Prostate gland (tissue), 2 donors: ENCODE measurements around the gene STAB1.

Experiments
- CTCF ChIP-seq, 4 experiments: fragments of 200-600 bp in 2 of 4; fragments of 450-650 bp in 2 of 4; sonication (generic) in 2 of 4; IDR thresholded peaks; 1 replicate in 3 of 4; 2 replicates in 1 of 4; pipeline ENCODE4 v1.5.1; 2016 to 2019; ENCODE audit warnings: antibody characterized with exemption in 4 of 4, mild to moderate bottlenecking in 2 of 4, moderate library complexity in 2 of 4
- POLR2A ChIP-seq: fragments of 450-650 bp; IDR thresholded peaks from one replicate; pipeline ENCODE4 v1.6.1; 2016; ENCODE audit warnings: antibody characterized with exemption, mild to moderate bottlenecking
- POLR2AphosphoS5 ChIP-seq: sonication (generic); formaldehyde crosslinking; IDR thresholded peaks from one replicate; pipeline ENCODE4 v1.6.1; 2017; ENCODE audit warnings: antibody characterized with exemption

- TF ChIP-seq POLR2A (no peak), CTCF (IDR thresholded peaks at IDR 0.05) (no peak), POLR2AphosphoS5 (peak; percentile 26)
Measured at GRCh38 chr3:52456169-52456799, 38.9 kb upstream of the STAB1 start.
